IPS DF 19.7 (cell line): ENCODE data around the gene ZBTB43.
"Not testable (repeated sequence)": the region's sequence is repeated elsewhere in the genome, so short reads cannot be mapped to it uniquely, and the experiment has no call there.

Source experiments
- DNase-seq: peaks from one replicate; pipeline ENCODE4 v3.0.0-alpha.2; 2013; ENCODE audit warnings: low read depth, low spot score

ZBTB43 gene

DNA sequence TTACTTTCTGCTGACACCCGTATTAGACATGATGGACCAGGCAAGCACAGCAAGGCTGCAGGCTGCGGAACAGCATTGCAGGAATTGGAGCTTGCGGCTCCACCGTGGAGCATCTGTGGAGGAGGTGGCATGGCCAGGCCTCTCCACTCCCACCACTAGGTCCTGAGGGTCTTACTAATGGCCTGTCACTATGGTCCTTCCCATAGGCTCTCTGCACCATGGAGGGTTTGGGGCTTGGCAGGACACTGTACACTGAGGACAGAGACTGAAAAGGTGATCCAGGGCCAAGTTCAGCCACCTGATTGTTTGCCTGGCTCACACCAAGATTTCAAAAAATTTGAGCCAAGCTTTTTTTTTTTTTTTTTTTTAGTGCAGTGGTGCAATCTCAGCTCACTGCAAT lies 14.3 kb upstream of the ZBTB43 start:
- no peak for DNase-seq

GRCh38 chr9:126791406-126792230 lies 13.2 kb upstream of the ZBTB43 start:
- DNase-seq = no peak

DNA sequence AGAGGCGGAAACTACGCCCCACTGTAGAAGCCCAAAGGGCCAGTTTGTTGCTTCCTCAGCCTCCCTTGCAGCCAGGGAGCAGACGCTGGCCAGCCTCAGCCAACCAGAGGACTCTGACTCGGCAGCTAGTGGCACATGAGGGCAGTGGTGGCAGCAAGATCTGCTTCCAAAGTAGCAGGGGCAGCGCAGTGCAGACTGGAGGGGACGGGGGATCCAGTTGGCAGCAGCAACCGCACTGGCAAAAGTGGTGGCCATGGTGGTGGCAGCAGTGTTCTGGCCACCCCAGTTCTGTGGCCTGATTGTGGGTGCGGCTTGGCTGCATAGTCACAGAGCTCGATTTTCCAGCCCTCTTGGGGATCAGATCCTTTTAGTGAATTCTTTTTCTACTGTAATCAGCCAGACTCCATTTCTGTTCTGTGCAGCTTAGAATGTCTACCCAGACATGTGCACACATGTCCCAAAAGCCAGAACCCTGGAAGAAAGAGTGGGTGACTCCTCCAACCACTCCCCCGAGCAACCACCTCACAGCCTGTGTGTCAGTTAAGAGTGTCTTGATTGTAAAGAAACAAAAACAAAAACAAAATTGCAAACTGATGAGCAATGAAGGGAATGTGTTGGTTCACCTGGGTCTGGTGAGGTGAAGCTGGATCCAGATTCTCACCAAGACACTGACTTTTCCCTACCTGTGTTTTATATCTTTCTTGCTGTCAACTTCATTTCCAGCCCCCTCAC lies 11.0 kb upstream of the ZBTB43 start:
- no peak for DNase-seq

GRCh38 chr9:126794441-126794840 lies 10.4 kb upstream of the ZBTB43 start:
- no peak for DNase-seq

GRCh38 chr9:126796758-126797157 lies 8.1 kb upstream of the ZBTB43 start:
- no peak for DNase-seq

DNA sequence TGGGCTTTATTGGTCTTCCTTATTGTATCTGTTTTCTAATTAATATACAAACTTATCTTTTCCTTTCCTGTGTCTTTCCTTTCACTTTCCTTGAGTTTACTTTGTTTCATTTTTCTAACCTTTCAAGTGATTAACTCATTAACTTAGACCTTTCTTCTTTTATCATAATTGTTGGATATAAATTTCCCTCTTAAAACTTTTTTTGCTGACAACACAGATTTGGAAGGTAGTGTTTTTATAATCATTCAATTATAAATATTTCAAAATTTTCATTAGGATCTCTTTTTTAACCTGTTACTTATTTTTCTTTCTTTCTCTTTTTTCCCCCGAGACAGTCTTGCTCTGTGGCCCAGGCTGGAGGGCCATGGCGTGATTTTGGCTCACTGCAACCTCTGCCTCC lies 6.9 kb upstream of the ZBTB43 start:
- DNase-seq = no peak

DNA sequence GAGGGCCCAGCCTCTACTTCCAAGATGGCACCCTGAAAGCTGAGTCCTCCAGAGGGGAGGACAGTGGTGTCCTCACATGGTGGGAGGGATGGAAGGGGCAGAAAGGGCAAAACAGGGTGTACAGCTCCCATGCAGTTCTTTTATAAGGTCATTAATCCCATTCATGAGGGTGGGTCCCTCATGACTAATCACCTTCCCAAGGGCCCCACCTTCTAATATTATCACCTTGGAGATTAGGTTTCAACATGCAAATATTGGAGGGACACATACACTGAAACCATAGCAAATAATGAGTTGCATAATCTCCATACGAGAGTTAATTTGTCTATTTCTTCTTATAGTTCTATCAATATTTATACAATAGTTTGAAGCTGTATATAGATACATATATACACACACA lies 5.8 kb upstream of the ZBTB43 start:
- no peak for DNase-seq

DNA sequence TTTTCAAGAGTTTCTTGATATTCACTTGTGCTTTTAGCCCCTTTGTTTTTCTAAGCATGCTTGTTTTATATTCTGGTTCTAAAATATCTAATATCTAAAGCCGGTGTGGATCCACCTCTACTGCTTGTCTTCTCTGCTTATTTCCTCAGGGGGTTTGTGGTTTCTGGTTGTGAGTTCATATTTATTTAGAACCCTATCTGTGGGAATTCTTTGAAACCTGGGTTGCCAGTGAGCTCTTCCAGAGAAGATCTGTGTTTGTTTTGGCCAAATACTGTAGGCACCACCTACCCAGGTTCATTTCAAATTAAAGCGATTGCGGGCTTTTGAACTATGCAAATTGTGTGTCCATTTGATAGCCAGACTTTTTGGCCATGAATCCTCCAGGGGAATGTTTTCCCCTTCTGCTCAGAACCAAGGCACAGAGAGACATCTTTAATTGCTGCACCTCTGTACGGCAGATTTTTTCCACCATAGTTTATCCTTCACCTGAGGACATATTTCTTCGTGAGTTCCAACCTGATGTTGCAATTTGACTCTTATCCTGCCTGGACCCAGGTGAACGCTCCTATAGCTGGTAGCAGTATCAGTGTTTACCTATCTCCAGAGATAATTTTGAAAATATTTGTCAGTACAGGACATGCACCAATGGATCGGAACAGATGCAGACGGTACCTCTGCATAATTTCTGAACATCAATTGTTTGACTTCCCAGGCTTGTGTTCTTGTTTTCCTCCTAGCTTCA lies 2.4 kb upstream of the ZBTB43 start:
- no peak for DNase-seq

DNA sequence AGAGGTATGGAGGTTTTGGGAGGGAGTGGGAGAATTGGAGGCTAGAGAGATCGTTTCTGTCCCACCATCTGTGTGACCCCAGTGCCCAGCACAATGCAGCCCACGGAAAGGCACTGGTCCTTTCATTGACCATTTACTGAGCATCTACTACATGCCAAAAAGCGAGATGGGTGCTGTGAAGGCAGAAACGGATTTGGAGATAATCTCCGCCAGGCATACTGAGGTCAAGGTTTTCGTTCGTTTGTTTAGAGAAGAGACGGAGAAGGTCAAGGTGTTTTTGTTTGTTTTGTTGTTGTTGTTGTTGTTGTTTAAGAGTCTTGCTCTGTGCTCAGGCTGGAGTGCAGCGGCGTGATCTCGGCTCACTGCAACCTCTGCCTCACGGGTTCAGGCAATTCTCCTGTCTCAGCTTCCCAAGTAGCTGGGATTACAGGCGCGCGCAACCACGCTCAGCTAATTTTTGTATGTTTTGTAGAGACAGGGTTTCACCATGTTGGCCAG lies 593 bp upstream of the ZBTB43 start:
- no peak for DNase-seq

GRCh38 chr9:126805554-126806262 lies 868 bp downstream of the ZBTB43 start:
- DNase-seq = no peak

DNA sequence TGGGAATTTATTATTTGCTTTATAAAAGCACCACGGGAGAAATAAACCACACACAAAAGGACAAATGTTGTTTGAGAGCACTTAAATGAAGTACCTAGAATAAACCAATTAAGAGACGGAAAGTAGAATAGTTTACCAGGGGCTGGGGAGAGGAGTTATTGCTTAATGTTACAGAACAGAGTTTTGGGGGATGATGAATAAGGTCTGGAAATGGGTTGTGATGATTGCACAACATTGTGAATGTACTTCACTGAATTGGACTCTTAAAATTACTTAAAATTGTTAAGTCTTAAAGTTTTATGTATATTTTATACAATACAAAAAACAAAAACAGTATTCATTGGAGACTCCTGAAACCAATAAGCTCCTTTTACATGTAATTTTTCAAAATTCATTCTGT lies 1.5 kb downstream of the ZBTB43 start:
- DNase-seq = no peak

DNA sequence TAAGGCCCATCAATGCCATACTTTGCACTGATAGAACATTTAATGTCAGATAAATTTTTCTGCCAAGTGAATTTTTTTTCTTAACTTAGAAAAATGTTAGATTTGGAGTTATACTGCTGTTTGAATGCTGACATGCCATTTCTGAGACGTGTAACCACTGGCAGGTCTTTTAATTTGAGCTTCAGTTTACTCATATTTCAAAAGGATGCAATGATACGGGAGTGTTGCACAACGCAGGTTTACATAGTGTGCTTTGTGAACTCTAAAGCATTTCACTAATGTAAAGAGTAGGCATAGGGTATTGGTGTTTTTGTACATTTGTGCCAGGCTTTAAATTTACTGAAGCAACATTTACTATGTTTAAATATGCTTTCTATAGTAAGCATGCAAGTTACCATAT lies 4.2 kb downstream of the ZBTB43 start:
- no peak for DNase-seq

GRCh38 chr9:126810221-126810620 lies 5.4 kb downstream of the ZBTB43 start:
- not testable (repeated sequence) for DNase-seq

GRCh38 chr9:126813072-126813471 lies 8.2 kb downstream of the ZBTB43 start:
- DNase-seq = no peak

DNA sequence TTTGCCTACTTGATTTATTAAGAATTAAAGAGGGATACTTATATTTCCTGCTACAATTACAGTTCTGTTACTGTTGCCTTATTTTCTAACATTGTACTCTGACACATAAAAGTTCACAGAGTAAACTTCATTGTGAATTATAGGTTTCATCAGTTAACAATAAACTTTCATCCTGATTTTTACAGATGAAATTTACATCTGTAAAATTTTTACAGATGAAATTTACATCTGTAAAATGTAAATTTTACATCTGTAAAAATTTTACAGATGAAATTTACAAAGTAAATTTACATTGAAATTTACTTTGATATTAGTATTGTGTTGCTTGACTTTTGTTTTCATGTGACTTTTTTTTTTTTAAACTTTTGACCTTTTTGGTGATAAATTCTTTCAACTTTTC lies 9.3 kb downstream of the ZBTB43 start:
- no peak for DNase-seq

DNA sequence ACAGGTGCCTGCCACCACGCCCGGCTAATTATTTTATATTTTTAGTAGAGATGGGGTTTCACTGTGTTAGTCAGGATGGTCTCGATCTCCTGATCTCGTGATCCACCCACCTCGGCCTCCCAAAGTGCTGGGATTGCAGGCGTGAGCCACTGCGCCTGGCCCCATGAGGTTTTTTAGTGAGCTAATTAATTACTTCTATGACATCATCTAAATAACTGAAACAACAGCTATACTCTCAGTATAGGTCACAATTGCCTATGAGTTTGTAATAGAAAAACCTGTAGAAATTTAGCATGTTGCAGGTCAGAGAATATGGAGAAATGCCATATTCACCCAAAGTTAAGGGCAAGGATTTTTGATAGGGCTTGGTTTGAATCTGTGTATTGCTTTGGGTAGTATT lies 12.8 kb downstream of the ZBTB43 start:
- not testable (repeated sequence) for DNase-seq

DNA sequence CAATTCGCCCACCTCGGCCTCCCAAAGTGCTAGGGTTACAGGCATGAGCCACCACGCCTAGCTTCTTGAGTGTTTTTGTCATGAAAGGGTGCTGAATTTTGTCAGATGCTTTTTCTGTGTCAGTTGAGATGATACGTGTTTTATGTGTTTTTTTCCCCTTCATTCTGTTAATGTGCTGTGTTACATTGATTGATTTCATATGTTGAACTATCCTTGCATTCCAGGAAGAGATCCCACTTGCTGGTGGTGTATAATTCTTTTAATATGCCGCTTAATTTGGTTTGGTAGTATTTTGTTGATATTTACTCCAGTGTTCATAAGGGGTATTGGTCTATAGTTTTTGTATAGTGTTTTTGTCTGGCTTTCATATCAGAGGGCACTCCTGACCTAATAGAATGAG lies 13.6 kb downstream of the ZBTB43 start:
- no peak for DNase-seq

DNA sequence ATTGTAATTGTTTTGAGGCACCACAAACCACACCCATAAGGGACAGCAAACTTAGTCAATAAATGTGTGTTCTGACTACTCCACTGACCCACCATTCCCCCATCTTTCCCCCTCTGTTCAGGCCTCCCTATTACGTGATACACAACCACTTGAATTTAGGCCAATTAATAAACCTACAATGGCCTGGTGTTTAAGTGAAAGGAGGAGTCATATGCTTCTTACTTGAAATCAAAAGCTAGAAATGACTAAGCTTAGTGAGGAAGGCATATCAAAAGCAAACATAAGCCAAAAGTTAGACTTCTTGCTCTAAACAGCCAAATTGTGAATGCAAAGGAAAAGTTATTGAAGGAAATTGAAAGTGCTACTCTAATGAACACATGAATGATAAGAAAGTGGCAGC lies 14.6 kb downstream of the ZBTB43 start:
- DNase-seq = no peak

DNA sequence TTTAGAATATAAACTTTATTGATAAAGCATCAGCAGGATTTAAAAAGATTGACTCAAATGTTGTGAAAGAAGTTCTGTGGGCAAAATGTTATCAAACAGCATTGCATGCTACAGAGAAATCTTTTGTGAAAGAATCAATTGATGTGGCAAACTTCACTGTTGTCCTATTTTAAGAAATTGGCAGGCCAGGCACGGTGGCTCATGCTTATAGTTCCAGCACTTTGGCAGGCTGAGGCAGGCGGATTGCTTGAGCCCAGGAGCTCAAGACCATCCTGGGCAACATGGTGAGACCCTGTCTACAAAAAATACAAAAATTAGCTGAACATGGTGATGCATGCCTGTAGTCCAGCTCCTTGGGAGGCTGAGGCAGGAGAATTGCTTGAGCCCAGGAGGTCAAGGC lies 17.4 kb downstream of the ZBTB43 start:
- DNase-seq = no peak

- no peak for DNase-seq
Observed at GRCh38 chr9:126822873-126823272, 18.0 kb downstream of the ZBTB43 start.

DNA sequence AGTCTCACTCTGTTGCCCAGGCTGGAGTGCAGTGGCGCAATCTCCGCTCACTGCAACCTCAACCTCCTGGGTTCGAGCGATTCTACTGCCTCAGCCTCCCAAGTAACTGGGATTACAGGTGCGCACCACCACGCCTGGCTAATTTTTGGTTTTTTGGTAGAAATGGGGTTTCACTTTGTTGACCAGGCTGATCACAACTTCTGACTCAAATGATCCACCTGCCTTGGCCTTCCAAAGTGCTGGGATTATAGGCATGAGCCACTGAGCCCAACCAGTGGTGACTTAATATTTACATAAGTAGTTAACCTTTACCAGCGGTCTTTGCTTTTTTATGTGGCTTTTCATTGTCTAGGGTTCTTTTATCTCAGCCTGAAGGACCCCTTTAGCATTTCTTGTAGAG lies 19.2 kb downstream of the ZBTB43 start:
- not testable (repeated sequence) for DNase-seq

GRCh38 chr9:126827227-126827626 lies 22.4 kb downstream of the ZBTB43 start:
- DNase-seq = no peak
